ENCODE measurements around the gene CAND2. TPM values are rescaled to one million over a fixed set of nuclear protein-coding genes. Genes with fewer than 3 reads are reported as not detected.

The CAND2 gene
- total and polyA plus RNA-seq, 10 of the 15 experiments (the other 5 are each of a cell fraction or from before 2014, with no cell fraction given): 0.03 to 1.9 (median 0.52) TPM

GRCh38 chr3:12824299-12824698, 27.8 kb downstream of the CAND2 start:
- no peak overlapping the region for H2AFZ ChIP-seq (ENCODE audit: control insufficient read depth, low read depth, low read length)
- H3K9me3 ChIP-seq (replicated peaks; ENCODE audit: control insufficient read depth, insufficient read depth, low read length): no peaks in the 10 kb centered on the region
- H3K4me3 ChIP-seq: no peak overlapping the region
- no peak overlapping the region for H3K27ac ChIP-seq (ENCODE audit: control insufficient read depth, insufficient read depth)
- ATAC-seq: peak; percentile 26; the same call in 2 of the 3 replicates
- H3K27me3 ChIP-seq (replicated peaks in 1 of 2; ENCODE audit: control insufficient read depth in 2 of 2, insufficient read depth in 2 of 2, low read length in 1 of 2): no peaks in the 10 kb centered on the region
- no peaks in the 10 kb centered on the region for H3K79me2 ChIP-seq (ENCODE audit: control insufficient read depth, insufficient read depth, low read length)
- in situ Hi-C loops (cut with MboI) (no loop called here), intact Hi-C loops (cut with micrococcal nuclease; ENCODE audit: unreplicated experiment) (no loop called here)
- RAD21 ChIA-PET (ENCODE audit: unreplicated experiment): no interaction called here
- FAIRE-seq: no peak
- H3K4me2 ChIP-seq (ENCODE audit: control insufficient read depth, insufficient read depth): no peak overlapping the region
- TF ChIP-seq ZNF217 (IDR thresholded peaks at IDR 0.05): no peak
- TF ChIP-seq YBX1 (IDR thresholded peaks at IDR 0.05): no peak
- TF ChIP-seq CHD2 (IDR thresholded peaks at IDR 0.05; ENCODE audit: borderline replicate concordance, low read depth, low read length): no peak
- no peak for TF ChIP-seq HDAC2 (IDR thresholded peaks at IDR 0.05)
- TF ChIP-seq CBX3 (IDR thresholded peaks at IDR 0.05; ENCODE audit: borderline replicate concordance, low read depth): no peak
- no peak for TF ChIP-seq E4F1 (IDR thresholded peaks at IDR 0.05; ENCODE audit: borderline replicate concordance, partially characterized antibody)
- TF ChIP-seq FOXM1 (IDR thresholded peaks at IDR 0.05; ENCODE audit: low read depth, low read length): no peak
- TF ChIP-seq RB1 (IDR thresholded peaks at IDR 0.05; ENCODE audit: borderline replicate concordance): no peak
- TF ChIP-seq FOS (IDR thresholded peaks at IDR 0.05; ENCODE audit: borderline replicate concordance, extremely low read depth, insufficient read length): no peak
- no peak for TF ChIP-seq TAF1 (IDR thresholded peaks at IDR 0.05; ENCODE audit: borderline replicate concordance, low read depth, low read length)
- TF ChIP-seq SMC3 (IDR thresholded peaks at IDR 0.05; ENCODE audit: borderline replicate concordance, low read length): no peak
- no TSS peak for BruUV-seq (replicated peaks)
- H3K4me1 ChIP-seq (ENCODE audit: control insufficient read depth, insufficient read depth, low read length): no peaks in the 10 kb centered on the region
- WGBS (ENCODE audit: insufficient coverage, insufficient replicate concordance, low lambda C conversion rate, missing lambda C conversion rate): 22% methylated on average over 7 of the region's 7 CpGs
- POLR2A ChIA-PET: no interaction called here
- no peak overlapping the region for H3K9ac ChIP-seq (ENCODE audit: control insufficient read depth, insufficient read depth, low read length)
- CTCF ChIA-PET: interaction anchor here (1.8 kb wide), 1 partner anchor 17 kb away, joined by 13 read pairs; the partner anchor contains the start of gene RPL32
- H3K36me3 ChIP-seq (ENCODE audit: control insufficient read depth in 2 of 2, insufficient read depth in 2 of 2, low read length in 1 of 2): no peaks in the 10 kb centered on the region
- SMC1A ChIA-PET (ENCODE audit: uncharacterized antibody, unreplicated experiment): no interaction called here
- DNase-seq (ENCODE audit: low read depth, low spot score): no peak
- no peaks in the 10 kb centered on the region; the same call in 1 of the 2 replicates for H4K20me1 ChIP-seq (ENCODE audit: control insufficient read depth, insufficient read depth)

Data from GM12878 (cell line).